HL-60/S4 (cell line): ENCODE measurements around the gene HMCN1.
"Not testable (repeated sequence)": the region's sequence is repeated elsewhere in the genome, so short reads cannot be mapped to it uniquely, and the experiment has no call there.

Experiments used
- in situ Hi-C: fragments of 300-500 bp; cut with MboI; formaldehyde crosslinking; loops from 2 replicates; pipeline ENCODE4 v1.14.3; 2022; ENCODE audit warnings: low sequenced_read_pairs

HMCN1 gene

DNA sequence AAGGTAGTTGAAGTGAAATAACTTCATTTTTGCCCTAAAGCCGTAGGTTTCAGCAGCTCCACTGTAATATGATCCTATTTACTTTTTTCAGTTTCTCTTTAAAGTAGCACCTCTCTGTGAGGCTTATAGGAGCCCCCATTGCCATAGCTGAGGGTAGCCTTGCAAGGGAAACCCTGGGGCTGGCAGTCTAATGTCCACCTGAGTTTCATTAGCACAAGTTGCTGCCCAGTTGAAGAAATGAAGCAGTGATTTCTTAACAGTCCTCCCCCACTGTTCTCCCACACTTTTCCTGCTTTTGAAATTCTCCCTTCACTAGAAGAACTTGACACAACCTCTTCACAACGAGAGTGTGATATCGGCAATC lies 1.5 kb downstream of the HMCN1 start:
- in situ Hi-C loops = no loop called here

- in situ Hi-C loops = no loop called here
These were observed 5.8 kb downstream of the HMCN1 start for GRCh38 chr1:185739967-185740366.

GRCh38 chr1:185741551-185741950 lies 7.4 kb downstream of the HMCN1 start:
- in situ Hi-C loops = no loop called here

- in situ Hi-C loops = no loop called here
These were observed 8.2 kb downstream of the HMCN1 start for GRCh38 chr1:185742403-185742802.

- in situ Hi-C loops = no loop called here
These were observed 11.0 kb downstream of the HMCN1 start for GRCh38 chr1:185745165-185745564.

GRCh38 chr1:185759061-185759460 lies 24.9 kb downstream of the HMCN1 start:
- in situ Hi-C loops = no loop called here

GRCh38 chr1:185761841-185762240 lies 27.6 kb downstream of the HMCN1 start:
- in situ Hi-C loops = no loop called here

GRCh38 chr1:185767508-185768120 lies 33.4 kb downstream of the HMCN1 start:
- in situ Hi-C loops = no loop called here

GRCh38 chr1:185768371-185768770 lies 34.2 kb downstream of the HMCN1 start:
- in situ Hi-C loops = no loop called here

DNA sequence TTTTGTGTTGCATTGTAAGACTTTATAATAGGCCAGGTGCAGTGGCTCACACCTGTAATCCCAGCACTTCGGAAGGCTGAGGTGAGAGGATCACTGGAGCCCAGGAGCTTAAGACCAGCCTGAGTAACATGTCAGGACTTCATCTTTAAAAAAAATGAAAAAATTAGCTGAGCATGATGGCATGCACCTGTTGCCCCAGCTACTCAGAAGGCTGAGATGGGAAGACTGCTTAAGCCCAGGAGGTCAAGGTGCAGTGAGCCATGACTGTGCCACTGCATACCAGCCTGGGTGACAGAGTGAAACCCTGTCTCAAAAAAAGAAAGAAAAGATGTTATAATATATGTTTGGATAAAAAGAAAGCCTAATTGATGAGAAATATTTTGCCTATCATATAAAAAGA lies 34.9 kb downstream of the HMCN1 start:
- in situ Hi-C loops = no loop called here

DNA sequence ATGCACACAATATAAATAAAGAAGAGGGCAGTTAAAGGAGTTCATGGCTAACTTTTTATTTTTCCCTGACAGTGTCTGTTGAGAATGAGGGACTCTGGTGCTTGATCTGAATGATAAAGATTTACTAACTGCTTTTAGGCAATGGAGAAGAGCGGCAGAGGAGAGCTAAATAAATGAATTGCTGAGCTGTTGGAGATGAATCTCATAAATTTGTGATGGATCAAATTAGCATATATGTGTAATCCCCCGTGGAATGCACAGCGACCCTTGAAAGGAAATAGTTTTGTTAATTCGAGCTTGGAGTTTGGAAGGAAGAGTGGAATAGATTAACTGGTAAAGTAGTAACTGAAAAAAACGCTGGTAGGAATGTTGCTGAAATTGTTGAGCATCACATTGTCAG lies 40.2 kb downstream of the HMCN1 start:
- in situ Hi-C loops = no loop called here

DNA sequence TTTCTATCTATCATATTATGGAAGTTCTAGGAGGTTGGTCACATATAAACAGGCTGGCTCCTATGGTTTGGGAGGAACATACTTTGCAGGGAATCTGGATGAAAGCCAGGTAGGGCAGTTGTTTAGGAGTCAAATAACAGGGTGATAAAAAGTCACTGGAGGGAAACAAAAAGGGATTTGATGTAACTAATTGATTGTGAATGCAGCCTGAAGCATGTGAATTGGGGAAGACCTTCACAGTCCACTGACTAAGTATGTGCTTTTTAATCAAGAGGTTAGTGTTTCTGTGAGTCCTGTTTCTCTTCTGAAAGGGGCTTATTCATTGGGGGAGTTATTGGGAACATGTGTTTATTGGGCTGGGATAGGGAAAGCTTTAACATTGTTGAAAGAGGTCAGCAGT lies 41.3 kb downstream of the HMCN1 start:
- in situ Hi-C loops = no loop called here

DNA sequence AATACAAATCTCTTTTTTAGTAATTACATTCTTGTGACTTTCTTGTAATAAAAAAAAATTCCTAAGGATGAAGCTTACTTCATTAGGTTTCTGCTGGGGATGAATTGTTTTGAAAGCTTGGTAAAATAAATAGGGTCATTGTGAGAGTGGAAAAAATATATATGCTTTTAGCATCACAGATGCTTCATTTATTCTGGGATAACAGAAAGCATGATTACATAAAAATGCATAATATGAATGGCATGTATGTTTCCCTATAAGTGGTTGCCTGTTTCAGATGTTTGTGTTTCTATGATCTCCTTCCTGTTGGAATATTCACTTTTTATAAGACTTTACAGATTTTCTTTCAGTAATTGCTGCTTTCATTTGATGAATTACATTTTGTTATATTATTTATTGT lies 42.3 kb downstream of the HMCN1 start:
- in situ Hi-C loops = no loop called here

GRCh38 chr1:185783860-185784259 lies 49.7 kb downstream of the HMCN1 start:
- in situ Hi-C loops = not testable (repeated sequence)

DNA sequence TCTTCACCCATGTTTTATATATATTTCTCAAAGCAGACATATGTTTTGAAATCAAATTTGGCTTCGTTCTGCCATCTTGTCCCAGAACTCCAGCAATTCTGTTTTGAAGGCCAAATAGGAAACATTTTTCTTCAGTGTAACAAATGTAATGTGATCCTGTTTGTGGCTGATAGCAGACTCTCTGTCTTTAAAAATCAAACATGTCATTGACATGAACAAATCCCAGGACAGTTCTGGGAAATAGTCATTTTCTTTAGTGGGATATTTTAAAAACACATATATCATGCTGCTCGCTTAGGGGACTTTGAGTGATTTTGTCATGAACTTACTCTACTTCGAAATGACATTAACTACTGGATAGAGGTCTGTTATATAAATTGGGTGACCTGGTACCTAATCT lies 51.4 kb downstream of the HMCN1 start:
- in situ Hi-C loops = no loop called here

- in situ Hi-C loops = no loop called here
These were observed 52.3 kb downstream of the HMCN1 start for GRCh38 chr1:185786524-185786923.

- in situ Hi-C loops = no loop called here
These were observed 53.0 kb downstream of the HMCN1 start for GRCh38 chr1:185787238-185787637.

DNA sequence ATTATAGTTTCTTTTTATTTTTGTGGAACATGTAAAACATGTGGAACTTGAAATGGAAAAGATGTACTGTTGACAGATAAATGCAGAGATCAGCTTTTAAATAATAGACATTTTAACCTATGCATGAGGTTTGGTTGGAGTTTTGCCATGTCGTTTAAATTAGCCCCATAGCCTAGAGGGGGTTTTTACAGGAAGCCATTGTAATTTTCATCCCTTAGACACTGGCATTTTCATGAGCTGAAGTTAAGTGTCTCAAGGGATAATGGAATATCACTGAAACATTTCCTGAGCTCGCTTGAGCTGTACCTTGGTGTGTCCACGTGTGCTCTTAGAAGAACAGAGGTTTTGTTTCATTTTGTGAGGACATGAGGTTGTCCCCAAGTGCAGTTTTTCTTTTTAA lies 54.2 kb downstream of the HMCN1 start:
- in situ Hi-C loops = no loop called here

DNA sequence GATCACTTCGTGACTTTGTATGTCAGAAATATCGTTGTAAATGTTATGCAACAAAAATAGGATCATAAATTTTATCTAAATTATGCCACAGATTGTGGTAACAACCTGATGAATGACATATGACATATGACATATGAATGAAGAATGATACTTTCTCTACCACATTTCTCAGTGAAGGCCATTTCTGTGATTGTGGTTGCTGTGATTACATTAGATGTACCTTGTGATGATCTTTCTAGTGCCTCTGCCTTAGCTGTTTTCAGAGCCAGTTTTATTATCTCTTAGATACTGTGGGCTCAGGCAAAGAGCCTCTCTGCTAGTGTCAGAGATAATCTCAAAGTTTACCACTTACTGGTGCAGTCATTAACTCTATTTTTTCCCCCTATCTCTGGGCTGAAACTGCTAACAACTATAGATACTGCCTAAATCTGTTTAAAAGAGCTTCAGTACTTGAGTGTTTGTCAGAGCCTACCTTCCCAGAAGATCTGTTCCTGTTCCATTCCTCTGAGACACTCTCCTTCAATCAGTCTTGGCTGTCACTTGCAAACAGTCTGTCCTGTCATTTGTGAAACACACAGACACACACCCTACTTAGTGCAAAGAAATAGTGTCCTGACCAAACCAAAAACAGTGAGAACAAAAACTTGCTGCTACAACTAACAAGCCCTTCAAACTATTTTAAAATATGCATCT lies 55.5 kb downstream of the HMCN1 start:
- in situ Hi-C loops = no loop called here

DNA sequence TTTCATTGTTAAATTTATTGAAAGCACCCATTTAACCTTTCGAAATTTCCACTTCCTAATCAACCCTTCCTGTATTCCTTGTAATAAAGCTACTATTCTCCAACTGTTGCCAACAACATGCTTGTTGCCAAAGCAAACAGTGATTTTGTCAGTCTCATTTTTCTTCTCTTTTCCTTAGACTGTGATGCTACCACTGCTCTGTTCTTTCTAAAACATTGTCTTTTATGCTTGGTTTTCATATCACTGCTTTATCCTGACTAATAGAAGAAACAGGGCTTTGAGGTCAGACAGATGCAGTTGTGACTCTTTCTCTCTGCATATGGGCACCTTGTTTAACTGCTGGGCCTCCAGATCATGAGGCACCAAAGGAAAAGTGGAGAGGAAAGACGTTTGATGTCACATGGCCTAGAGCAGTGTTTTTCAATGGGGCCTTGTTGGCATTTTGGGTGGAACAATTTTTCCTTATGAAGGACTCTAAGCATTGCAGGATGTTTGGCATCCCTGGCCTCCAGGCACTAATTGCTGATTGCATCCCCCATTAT lies 56.1 kb downstream of the HMCN1 start:
- in situ Hi-C loops = no loop called here

GRCh38 chr1:185792040-185792439 lies 57.8 kb downstream of the HMCN1 start:
- in situ Hi-C loops = no loop called here

GRCh38 chr1:185794495-185794894 lies 60.3 kb downstream of the HMCN1 start:
- in situ Hi-C loops = not testable (repeated sequence)

- in situ Hi-C loops = no loop called here
These were observed 61.0 kb downstream of the HMCN1 start for GRCh38 chr1:185795181-185795580.
